Activated T-cell treated with anti-CD3 and anti-CD28 coated beads, Interleukin-2, amount 50 U/mL, for 4 hours (primary cell): Measurements from ENCODE around the gene CDH4. TPM values are rescaled to one million over a fixed set of nuclear protein-coding genes. Genes with fewer than 3 reads are reported as not detected.

Experiments
- ATAC-seq, 2 donors: fragments of 200-7000 bp; cut with Tn5 transposase; one replicate each; pipeline ENCODE4 v1.10.0; 2021
- DNase-seq: peaks from one replicate; pipeline ENCODE4 v3.0.0-alpha.2; 2020
- H3K27me3 Mint-ChIP-seq: one replicate; pipeline ENCODE4 v1.8.0; 2021; ENCODE audit warnings: low read depth, mixed read lengths
- H3K36me3 Mint-ChIP-seq: one replicate; pipeline ENCODE4 v1.8.0; 2022; ENCODE audit warnings: mixed read lengths; ENCODE audit not compliant: insufficient read depth
- H3K4me1 Mint-ChIP-seq: one replicate; pipeline ENCODE4 v1.8.0; 2021; ENCODE audit warnings: low read depth, mixed read lengths
- H3K4me3 Mint-ChIP-seq: one replicate; pipeline ENCODE4 v1.8.0; 2021; ENCODE audit warnings: mild to moderate bottlenecking, moderate library complexity, mixed read lengths
- H3K9me3 Mint-ChIP-seq: one replicate; pipeline ENCODE4 v1.8.0; 2021; ENCODE audit warnings: mixed read lengths
- total RNA-seq, 3 donors: library from RNA; stranded (reverse); gene quantifications; one replicate each; pipeline ENCODE4 v1.2.1, GENCODE V29; 2021

CDH4 gene
- total RNA-seq, 3 donors from 2014 or later: 0.10 TPM; not detected in 2

DNA sequence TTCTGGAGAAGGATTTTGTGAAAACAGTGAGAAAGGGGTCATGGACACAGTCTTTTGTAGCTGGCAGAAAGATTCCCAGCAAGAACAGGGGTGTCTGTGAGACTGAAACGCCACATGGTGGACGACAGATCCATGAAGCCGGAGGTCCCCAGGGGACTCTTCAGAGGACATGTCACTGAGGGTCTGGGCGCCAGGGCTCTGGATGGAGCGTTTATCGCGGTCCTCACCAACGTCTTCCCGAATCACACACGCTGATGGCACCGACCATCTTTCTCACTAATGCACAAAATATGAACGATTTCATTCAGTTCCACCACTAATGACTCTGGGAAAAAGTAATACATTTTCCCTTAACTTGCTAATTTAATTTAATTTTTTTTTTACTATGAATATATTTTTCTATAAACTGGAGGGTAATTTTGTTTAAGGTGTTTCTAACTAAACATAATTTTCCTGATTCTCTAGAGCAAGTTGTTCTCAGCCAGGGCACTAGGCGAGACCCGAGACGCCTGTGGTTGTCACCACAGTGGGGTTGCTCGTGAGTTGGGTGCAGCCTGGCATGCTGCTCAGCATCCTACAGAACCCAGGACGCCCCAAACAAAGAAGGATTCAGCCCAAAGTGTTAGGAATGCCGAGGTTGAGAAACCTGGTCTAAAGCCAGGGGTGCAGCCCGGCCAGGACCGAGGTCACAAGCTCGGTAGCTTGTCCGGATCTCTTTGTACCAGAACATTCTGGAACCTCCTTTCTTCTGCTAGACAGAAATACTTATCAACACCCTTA lies 507.4 kb downstream of the CDH4 start:
- Mint-ChIP-seq H3K9me3 (no peaks in the 10 kb centered on the region), H3K27me3 (no peaks in the 10 kb centered on the region), H3K4me3 (no peak overlapping the region), H3K4me1 (no peaks in the 10 kb centered on the region), H3K36me3 (no peaks in the 10 kb centered on the region)
- peak; percentile 1 for DNase-seq
- no peak for ATAC-seq

GRCh38 chr20:61760321-61760720 lies 508.3 kb downstream of the CDH4 start:
- no peaks in the 10 kb centered on the region for H3K4me1 Mint-ChIP-seq
- DNase-seq (no peak), ATAC-seq (no peak)
- no peaks in the 10 kb centered on the region for H3K27me3 Mint-ChIP-seq
- H3K36me3 Mint-ChIP-seq: no peaks in the 10 kb centered on the region
- H3K9me3 Mint-ChIP-seq: no peaks in the 10 kb centered on the region
- no peak overlapping the region for H3K4me3 Mint-ChIP-seq

- DNase-seq (no peak), ATAC-seq (no peak)
- Mint-ChIP-seq H3K27me3 (no peaks in the 10 kb centered on the region), H3K4me1 (no peaks in the 10 kb centered on the region), H3K4me3 (no peak overlapping the region), H3K36me3 (no peaks in the 10 kb centered on the region), H3K9me3 (no peaks in the 10 kb centered on the region)
Observed at GRCh38 chr20:61760731-61761130, 508.7 kb downstream of the CDH4 start.

GRCh38 chr20:61761453-61762166 lies 509.5 kb downstream of the CDH4 start:
- Mint-ChIP-seq H3K4me3 (no peak overlapping the region), H3K27me3 (peaks cover 1% of the 10 kb centered on the region), H3K36me3 (no peaks in the 10 kb centered on the region), H3K4me1 (no peaks in the 10 kb centered on the region), H3K9me3 (no peaks in the 10 kb centered on the region)
- ATAC-seq (no peak), DNase-seq (no peak)

- Mint-ChIP-seq H3K4me3 (no peak overlapping the region), H3K4me1 (no peaks in the 10 kb centered on the region), H3K36me3 (no peaks in the 10 kb centered on the region), H3K27me3 (peaks cover 2% of the 10 kb centered on the region), H3K9me3 (no peaks in the 10 kb centered on the region)
- ATAC-seq: no peak
- no peak for DNase-seq
Observed at GRCh38 chr20:61762167-61762710, 510.2 kb downstream of the CDH4 start.

DNA sequence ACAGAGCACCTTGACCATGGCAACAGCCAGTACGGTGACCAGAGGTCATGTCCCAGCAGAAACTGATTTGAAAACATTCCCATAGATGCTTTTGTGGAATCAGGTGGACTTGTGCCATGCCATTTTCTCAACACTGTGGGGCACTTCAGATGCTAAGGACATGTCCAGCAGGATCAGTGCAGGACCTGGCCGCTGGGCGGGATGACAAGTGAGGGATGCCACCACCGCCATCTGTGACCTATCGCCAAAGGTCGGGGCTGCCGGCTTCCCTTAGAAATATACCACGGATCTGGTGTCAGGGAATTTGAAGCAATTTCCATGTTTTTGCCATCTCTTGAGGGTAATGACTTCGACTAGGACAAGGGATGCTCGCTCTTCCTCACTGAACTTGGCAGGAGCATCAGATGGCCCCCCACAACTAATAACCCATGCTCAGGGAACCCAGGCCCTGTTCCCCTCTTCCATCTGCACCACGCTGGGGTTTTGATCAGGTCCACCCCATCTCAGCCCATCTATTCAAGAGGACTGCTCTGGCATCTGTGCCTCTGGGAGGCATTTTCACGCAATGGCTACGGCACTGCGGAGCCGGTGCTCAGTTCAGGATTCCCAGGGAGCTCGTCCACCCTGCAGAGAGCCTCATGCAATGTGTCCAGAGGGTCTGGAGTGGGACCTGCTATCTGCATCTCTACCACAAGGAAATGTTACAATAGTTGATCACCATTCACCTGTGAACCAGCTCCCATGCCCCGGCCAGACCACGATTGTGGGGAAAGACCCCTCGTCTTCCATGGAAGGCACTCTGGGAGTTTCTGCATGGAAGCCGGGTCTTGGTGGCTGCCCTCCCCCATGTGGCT lies 511.1 kb downstream of the CDH4 start:
- no peak for DNase-seq
- no peaks in the 10 kb centered on the region for H3K4me1 Mint-ChIP-seq
- no peaks in the 10 kb centered on the region for H3K36me3 Mint-ChIP-seq
- no peak for ATAC-seq
- peaks cover 2% of the 10 kb centered on the region for H3K27me3 Mint-ChIP-seq
- H3K4me3 Mint-ChIP-seq: no peak overlapping the region
- H3K9me3 Mint-ChIP-seq: no peaks in the 10 kb centered on the region

- peaks cover 2% of the 10 kb centered on the region for H3K27me3 Mint-ChIP-seq
- no peak overlapping the region for H3K4me3 Mint-ChIP-seq
- H3K36me3 Mint-ChIP-seq: no peaks in the 10 kb centered on the region
- H3K9me3 Mint-ChIP-seq: no peaks in the 10 kb centered on the region
- no peaks in the 10 kb centered on the region for H3K4me1 Mint-ChIP-seq
- ATAC-seq (no peak), DNase-seq (no peak)
Observed at GRCh38 chr20:61763740-61764400, 511.8 kb downstream of the CDH4 start.

DNA sequence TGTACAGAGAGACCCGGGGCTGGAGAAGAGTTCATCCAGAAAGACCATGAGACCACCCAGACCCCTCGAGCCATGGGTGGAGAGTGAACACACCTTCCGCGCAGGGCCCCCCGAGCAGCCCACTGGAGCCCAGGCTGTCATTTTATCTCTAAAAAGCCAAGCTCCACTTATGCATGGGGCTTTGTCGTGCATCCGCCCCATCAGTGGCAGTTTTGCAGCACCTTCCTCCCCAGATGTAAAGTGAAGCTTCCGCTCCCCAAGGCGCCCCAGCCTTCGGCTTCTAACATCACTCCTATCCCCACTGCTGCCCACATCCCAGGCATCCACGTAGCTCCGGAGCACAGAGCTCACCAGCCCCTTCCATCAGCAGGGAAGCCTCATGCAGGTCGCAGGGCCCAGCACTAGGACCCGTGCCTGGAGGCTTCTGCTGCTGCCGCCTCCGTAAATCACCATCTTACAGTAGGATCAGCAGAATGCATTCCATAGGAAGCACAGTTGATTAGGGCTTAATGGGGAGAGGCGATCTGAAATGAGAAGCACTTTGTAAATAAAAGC lies 512.5 kb downstream of the CDH4 start:
- Mint-ChIP-seq H3K4me1 (no peaks in the 10 kb centered on the region), H3K27me3 (peaks cover 2% of the 10 kb centered on the region), H3K4me3 (no peak overlapping the region), H3K36me3 (no peaks in the 10 kb centered on the region), H3K9me3 (no peaks in the 10 kb centered on the region)
- ATAC-seq: no peak
- no peak for DNase-seq

GRCh38 chr20:61765081-61765870 lies 513.2 kb downstream of the CDH4 start:
- ATAC-seq: no peak
- Mint-ChIP-seq H3K9me3 (no peaks in the 10 kb centered on the region), H3K36me3 (no peaks in the 10 kb centered on the region), H3K4me3 (no peak overlapping the region), H3K27me3 (peaks cover 2% of the 10 kb centered on the region), H3K4me1 (no peaks in the 10 kb centered on the region)
- no peak for DNase-seq

- Mint-ChIP-seq H3K27me3 (peaks cover 2% of the 10 kb centered on the region), H3K36me3 (no peaks in the 10 kb centered on the region), H3K4me1 (no peaks in the 10 kb centered on the region), H3K9me3 (no peaks in the 10 kb centered on the region), H3K4me3 (no peak overlapping the region)
- ATAC-seq: no peak
- DNase-seq: no peak
Observed at GRCh38 chr20:61765871-61766654, 514.0 kb downstream of the CDH4 start.

DNA sequence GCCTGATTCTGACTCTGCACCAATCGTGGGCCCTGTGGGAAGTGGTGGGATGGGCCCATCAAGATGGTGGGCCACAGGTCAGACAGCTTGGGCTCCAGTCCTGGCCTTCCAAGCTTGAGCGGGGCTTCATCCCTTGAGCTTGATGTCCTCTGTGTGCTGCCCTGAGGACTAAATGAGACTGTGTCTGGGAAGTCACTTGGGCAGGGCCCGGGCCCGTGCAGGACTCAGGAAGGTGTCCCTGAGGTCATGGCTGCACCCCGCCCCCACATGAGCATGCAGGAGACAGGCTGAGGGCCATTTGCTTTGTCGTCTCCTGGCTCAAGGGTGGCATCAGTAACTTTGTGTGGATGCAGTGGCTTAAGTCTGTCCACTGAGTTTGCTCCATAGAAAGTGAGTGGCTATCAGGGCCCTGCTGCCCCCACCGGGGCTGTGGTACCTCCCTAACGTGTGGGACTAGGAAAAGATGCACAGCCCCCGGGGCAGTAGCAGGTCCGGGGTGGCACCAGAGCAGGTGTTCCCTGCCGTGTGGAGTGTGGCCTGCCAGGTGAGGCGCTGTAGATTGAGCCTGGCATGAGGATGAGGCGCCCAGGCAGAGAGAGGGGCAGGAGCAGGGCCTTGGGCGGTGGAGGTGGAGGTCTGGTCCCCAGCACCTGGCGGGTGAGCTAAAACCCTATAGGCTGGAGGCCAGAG lies 515.0 kb downstream of the CDH4 start:
- no peak overlapping the region for H3K4me3 Mint-ChIP-seq
- H3K9me3 Mint-ChIP-seq: no peaks in the 10 kb centered on the region
- no peak for ATAC-seq
- peaks cover 2% of the 10 kb centered on the region for H3K27me3 Mint-ChIP-seq
- H3K36me3 Mint-ChIP-seq: no peaks in the 10 kb centered on the region
- H3K4me1 Mint-ChIP-seq: no peaks in the 10 kb centered on the region
- no peak for DNase-seq
